Stimulated activated CD4-positive, alpha-beta T cell treated with anti-CD3 and anti-CD28 coated beads, Interleukin-1b, Interleukin-23, amount 100 ng/mL, for 48 hours (primary cell): ENCODE data around the gene SCAND1.
A peak's percentile ranks its signal among the peaks of the same experiment; 100 is the strongest.
"Not testable (repeated sequence)": the region's sequence is repeated elsewhere in the genome, so short reads cannot be mapped to it uniquely, and the experiment has no call there.

Experiments used
- DNase-seq: peaks from one replicate; pipeline ENCODE4 v3.0.0-alpha.2; 2020

Gene SCAND1

GRCh38 chr20:35954200-35954906 is at the start of gene SCAND1:
Gene SCAND1 (minus strand): TSS chr20:35954502. CDS start chr20:35954284, 218 bp downstream.
- peak; percentile 99 for DNase-seq

GRCh38 chr20:36004045-36004444 is 49.7 kb upstream of the SCAND1 start:
- no peak for DNase-seq

GRCh38 chr20:36002855-36003254 is 48.6 kb upstream of the SCAND1 start:
- no peak for DNase-seq

- not testable (repeated sequence) for DNase-seq
Measured at GRCh38 chr20:36001331-36001730, 47.0 kb upstream of the SCAND1 start.

GRCh38 chr20:35996492-35996891 is 42.2 kb upstream of the SCAND1 start:
- not testable (repeated sequence) for DNase-seq

- peak; percentile 79 for DNase-seq
Measured at GRCh38 chr20:35994994-35995453, 40.7 kb upstream of the SCAND1 start.

GRCh38 chr20:35992713-35993335 is 38.5 kb upstream of the SCAND1 start:
- peak; percentile 33 for DNase-seq

- DNase-seq: peak; percentile 8
Measured at GRCh38 chr20:35991142-35991771, 37.0 kb upstream of the SCAND1 start.

- no peak for DNase-seq
Measured at GRCh38 chr20:35988910-35989463, 34.7 kb upstream of the SCAND1 start.

- no peak for DNase-seq
Measured at GRCh38 chr20:35985806-35986205, 31.5 kb upstream of the SCAND1 start.

- DNase-seq: no peak
Measured at GRCh38 chr20:35984382-35984781, 30.1 kb upstream of the SCAND1 start.

GRCh38 chr20:35981969-35982368 is 27.7 kb upstream of the SCAND1 start:
- DNase-seq: no peak

GRCh38 chr20:35979544-35979943 is 25.2 kb upstream of the SCAND1 start:
- DNase-seq: no peak

- DNase-seq: no peak
Measured at GRCh38 chr20:35978041-35978513, 23.8 kb upstream of the SCAND1 start.

GRCh38 chr20:35975576-35976373 is 21.5 kb upstream of the SCAND1 start:
- DNase-seq: no peak

GRCh38 chr20:35974256-35974655 is 20.0 kb upstream of the SCAND1 start:
- no peak for DNase-seq

GRCh38 chr20:35972462-35972861 is 18.2 kb upstream of the SCAND1 start:
- no peak for DNase-seq

GRCh38 chr20:35971981-35972380 is 17.7 kb upstream of the SCAND1 start:
- no peak for DNase-seq

GRCh38 chr20:35968930-35969329 is 14.6 kb upstream of the SCAND1 start:
- no peak for DNase-seq

GRCh38 chr20:35967979-35968640 is 13.8 kb upstream of the SCAND1 start, which contains the start of gene CNBD2:
Gene CNBD2 (plus strand): TSS chr20:35968590. CDS start chr20:35968763, 173 bp downstream.
- DNase-seq: no peak

- no peak for DNase-seq
Measured at GRCh38 chr20:35963878-35964277, 9.6 kb upstream of the SCAND1 start.

GRCh38 chr20:35959291-35959690 is 5.0 kb upstream of the SCAND1 start:
- DNase-seq: not testable (repeated sequence)
